ENCODE results near the gene LDB2.

GRCh38 chr4:16900325-16900724 is 1.9 kb upstream of the LDB2 start:
- no peak for TF ChIP-seq POLR2A (IDR thresholded peaks at IDR 0.05; ENCODE audit: low read depth, low read length)
- no peak for TF ChIP-seq TAF1 (IDR thresholded peaks at IDR 0.05; ENCODE audit: borderline replicate concordance, low read depth, low read length)
